Esophagus muscularis mucosa (tissue), 4 donors: ENCODE measurements around the gene MYL3. TPM values are rescaled to one million over a fixed set of nuclear protein-coding genes. Genes with fewer than 3 reads are reported as not detected.

Experiments
- DNase-seq: peaks from one replicate; pipeline ENCODE4 v3.0.0-alpha.2; 2017; ENCODE audit errors: extremely low spot score
- H3K27ac ChIP-seq, 4 donors: fragments of 200-600 bp; sonication (generic); replicated peaks in 1 of 4; 1 replicate in 3 of 4; 2 replicates in 1 of 4; pipeline ENCODE4 v1.5.1; 2016 to 2019; ENCODE audit warnings: mild to moderate bottlenecking in 1 of 4
- H3K27me3 ChIP-seq, 4 donors: fragments of 200-600 bp; sonication (generic); one replicate each; pipeline versions ENCODE4 v1.5.1 to v1.6.0; 2016 to 2019
- H3K36me3 ChIP-seq, 4 donors: fragments of 200-600 bp; sonication (generic); one replicate each; pipeline ENCODE4 v1.5.1; 2016 to 2019
- H3K4me1 ChIP-seq, 4 donors: fragments of 200-600 bp; sonication (generic); one replicate each; pipeline ENCODE4 v1.5.1; 2016 to 2019
- H3K4me3 ChIP-seq, 4 donors: fragments of 200-600 bp; sonication (generic); 1 replicate in 2 of 4; 2 replicates in 2 of 4; pipeline ENCODE4 v1.5.1; 2016 to 2019; ENCODE audit warnings: mild to moderate bottlenecking in 4 of 4, moderate library complexity in 1 of 4
- H3K9me3 ChIP-seq, 4 donors: fragments of 200-600 bp; sonication (generic); 1 replicate in 3 of 4; 2 replicates in 1 of 4; pipeline ENCODE4 v1.5.1; 2016 to 2019
- EP300 ChIP-seq: sonication (generic); formaldehyde crosslinking; IDR thresholded peaks from one replicate; pipeline ENCODE4 v1.6.1; 2017; ENCODE audit warnings: antibody characterized with exemption
- POLR2A ChIP-seq: fragments of 450-650 bp; IDR thresholded peaks from one replicate; pipeline ENCODE4 v1.6.1; 2017; ENCODE audit warnings: antibody characterized with exemption, moderate library complexity, mild to moderate bottlenecking, low read depth
- POLR2AphosphoS5 ChIP-seq, 2 donors: sonication (generic); formaldehyde crosslinking; IDR thresholded peaks; one replicate each; pipeline ENCODE4 v1.6.1; 2017; ENCODE audit warnings: antibody characterized with exemption in 2 of 2
- WGBS: methylation state at CpG from one replicate; pipeline ENCODE4 v1.1.5; 2018; 5-methylcytosine and 5-hydroxymethylcytosine counted together
- intact Hi-C: fragments of 100-400 bp; cut with DNase I; formaldehyde crosslinking; loops from one replicate; pipeline ENCODE4 v1.15.1; 2023
- total RNA-seq, 4 donors: library from RNA; depleted of rRNA; stranded (reverse); fragments of >200 nt; gene quantifications; one replicate each; pipeline versions ENCODE4 v1.1.0 to v1.2.1, GENCODE V29; 2016
- TF ChIP-seq, protein P1 (sequence below), 3 experiments: fragments of 200-600 bp in 2 of 3; fragments of 450-650 bp in 1 of 3; sonication (generic) in 2 of 3; IDR thresholded peaks; one replicate each; pipeline ENCODE4 v1.5.1; 2017 to 2019; ENCODE audit warnings: antibody characterized with exemption in 3 of 3, mild to moderate bottlenecking in 2 of 3, moderate library complexity in 1 of 3

Gene MYL3
- total RNA-seq, 4 donors from 2014 or later: 0.83 to 13.0 (median 7.7) TPM

DNA sequence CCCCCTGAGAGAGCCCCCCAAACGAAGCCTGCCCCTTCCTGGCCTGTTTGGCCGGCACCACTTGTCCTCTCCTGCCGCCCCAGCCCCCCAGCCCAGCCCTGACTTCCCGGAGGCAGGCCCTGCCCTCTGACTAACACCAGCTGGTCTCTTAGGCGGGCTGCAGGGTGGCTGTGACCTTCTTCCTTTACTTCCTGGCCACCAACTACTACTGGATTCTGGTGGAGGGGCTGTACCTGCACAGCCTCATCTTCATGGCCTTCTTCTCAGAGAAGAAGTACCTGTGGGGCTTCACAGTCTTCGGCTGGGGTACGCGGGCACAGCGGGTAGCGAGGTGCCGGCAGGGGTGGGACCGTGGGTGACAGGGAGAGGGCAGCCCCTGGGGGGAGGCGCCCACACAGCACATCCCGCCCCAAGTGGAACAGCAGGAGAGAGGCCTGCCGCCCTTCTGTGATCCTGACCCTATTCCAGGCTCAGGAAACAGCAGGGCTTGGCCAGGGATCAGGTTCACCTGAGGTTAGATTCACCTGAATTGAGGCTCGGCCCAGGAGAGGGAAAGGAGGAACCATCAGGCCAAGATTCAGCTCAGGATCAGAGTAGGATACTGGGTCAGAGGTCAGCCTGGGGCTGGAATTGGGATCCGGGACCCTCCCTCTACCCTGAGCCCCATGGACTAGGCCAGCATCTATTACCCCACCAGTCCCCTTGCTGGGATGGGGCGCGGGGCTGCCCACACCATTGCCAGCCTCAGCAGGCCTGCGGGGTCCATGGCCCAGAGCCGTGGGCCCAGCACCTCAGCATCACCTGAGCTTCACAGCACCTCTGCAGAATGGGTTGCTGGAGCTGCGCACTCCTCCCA lies 36.1 kb upstream of the MYL3 start:
- Histone ChIP-seq H3K9me3 (no peaks in the 10 kb centered on the region), H3K36me3 (no peaks in the 10 kb centered on the region), H3K4me1 (peaks cover 16 to 25% (median 18%) of the 10 kb centered on the region in 4 donors), H3K27me3 (peaks cover 0 to 24% (median 9%) of the 10 kb centered on the region in 4 donors), H3K4me3 (peak overlapping the region in 1 of 4 donors; percentile 25), H3K27ac (no peak overlapping the region)
- 78% methylated on average over 16 of the region's 22 CpGs for WGBS
- intact Hi-C loops: no loop called here
- no peak for TF ChIP-seq POLR2AphosphoS5 (IDR thresholded peaks at IDR 0.05)
- TF ChIP-seq, protein P1, sequence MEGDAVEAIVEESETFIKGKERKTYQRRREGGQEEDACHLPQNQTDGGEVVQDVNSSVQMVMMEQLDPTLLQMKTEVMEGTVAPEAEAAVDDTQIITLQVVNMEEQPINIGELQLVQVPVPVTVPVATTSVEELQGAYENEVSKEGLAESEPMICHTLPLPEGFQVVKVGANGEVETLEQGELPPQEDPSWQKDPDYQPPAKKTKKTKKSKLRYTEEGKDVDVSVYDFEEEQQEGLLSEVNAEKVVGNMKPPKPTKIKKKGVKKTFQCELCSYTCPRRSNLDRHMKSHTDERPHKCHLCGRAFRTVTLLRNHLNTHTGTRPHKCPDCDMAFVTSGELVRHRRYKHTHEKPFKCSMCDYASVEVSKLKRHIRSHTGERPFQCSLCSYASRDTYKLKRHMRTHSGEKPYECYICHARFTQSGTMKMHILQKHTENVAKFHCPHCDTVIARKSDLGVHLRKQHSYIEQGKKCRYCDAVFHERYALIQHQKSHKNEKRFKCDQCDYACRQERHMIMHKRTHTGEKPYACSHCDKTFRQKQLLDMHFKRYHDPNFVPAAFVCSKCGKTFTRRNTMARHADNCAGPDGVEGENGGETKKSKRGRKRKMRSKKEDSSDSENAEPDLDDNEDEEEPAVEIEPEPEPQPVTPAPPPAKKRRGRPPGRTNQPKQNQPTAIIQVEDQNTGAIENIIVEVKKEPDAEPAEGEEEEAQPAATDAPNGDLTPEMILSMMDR (IDR thresholded peaks at IDR 0.05): no peak
- no peak for TF ChIP-seq POLR2A
- TF ChIP-seq EP300: no peak
- no peak for DNase-seq

- Histone ChIP-seq H3K27me3 (peaks cover 0 to 24% (median 9%) of the 10 kb centered on the region in 4 donors), H3K4me3 (peak overlapping the region; percentile 20 to 29 (median 24)), H3K36me3 (no peaks in the 10 kb centered on the region), H3K9me3 (no peaks in the 10 kb centered on the region), H3K27ac (no peak overlapping the region), H3K4me1 (peaks cover 16 to 27% (median 22%) of the 10 kb centered on the region in 4 donors)
- intact Hi-C loops: no loop called here
- 35% methylated on average over 13 of the region's 71 CpGs for WGBS
- no peak for DNase-seq
- TF ChIP-seq POLR2A: no peak
- TF ChIP-seq POLR2AphosphoS5 (IDR thresholded peaks at IDR 0.05): no peak
- TF ChIP-seq EP300: no peak
- TF ChIP-seq, protein P1 (IDR thresholded peaks at IDR 0.05): no peak
Measured at GRCh38 chr3:46898321-46899150, 35.3 kb upstream of the MYL3 start.

GRCh38 chr3:46897829-46898320 lies 34.6 kb upstream of the MYL3 start:
- intact Hi-C loops: no loop called here
- Histone ChIP-seq H3K27me3 (peaks cover 0 to 24% (median 9%) of the 10 kb centered on the region in 4 donors), H3K4me1 (peaks cover 20 to 31% (median 28%) of the 10 kb centered on the region in 4 donors), H3K9me3 (no peaks in the 10 kb centered on the region), H3K27ac (no peak overlapping the region), H3K36me3 (no peaks in the 10 kb centered on the region), H3K4me3 (no peak overlapping the region)
- no peak for DNase-seq
- WGBS: 79% methylated on average over 11 of the region's 15 CpGs
- TF ChIP-seq EP300: no peak
- TF ChIP-seq, protein P1 (IDR thresholded peaks at IDR 0.05): no peak
- no peak for TF ChIP-seq POLR2A
- TF ChIP-seq POLR2AphosphoS5 (IDR thresholded peaks at IDR 0.05): no peak

DNA sequence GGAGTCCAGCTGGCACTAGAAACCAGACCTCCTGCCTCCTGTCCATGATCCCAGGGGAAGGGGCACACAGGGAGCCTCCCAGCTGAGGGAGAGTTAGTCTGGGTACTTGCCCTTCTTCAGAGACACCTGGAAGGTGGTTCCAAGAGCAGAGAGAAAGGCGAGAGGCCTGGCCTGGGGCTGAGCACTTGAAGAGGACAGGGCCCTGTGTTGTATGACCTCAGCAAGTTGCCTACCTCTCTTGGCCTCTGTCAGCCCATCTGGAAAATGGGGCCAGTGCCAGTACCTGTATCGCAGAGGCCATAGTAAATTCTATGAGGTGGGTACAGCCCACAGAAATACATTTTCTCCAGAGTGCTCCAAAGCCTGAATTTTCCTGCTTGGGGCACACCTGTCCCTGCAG lies 33.8 kb upstream of the MYL3 start:
- TF ChIP-seq POLR2AphosphoS5 (IDR thresholded peaks at IDR 0.05): no peak
- no peak for TF ChIP-seq POLR2A
- no peak for TF ChIP-seq EP300
- TF ChIP-seq, protein P1 (IDR thresholded peaks at IDR 0.05): no peak
- WGBS: 73% methylated on average over 2 of the region's 2 CpGs
- Histone ChIP-seq H3K27me3 (peaks cover 0 to 24% (median 9%) of the 10 kb centered on the region in 4 donors), H3K9me3 (no peaks in the 10 kb centered on the region), H3K4me1 (peaks cover 29 to 39% (median 36%) of the 10 kb centered on the region in 4 donors), H3K27ac (no peak overlapping the region), H3K4me3 (no peak overlapping the region), H3K36me3 (no peaks in the 10 kb centered on the region)
- DNase-seq: no peak
- intact Hi-C loops: no loop called here
